Measurements from ENCODE around the gene ABLIM2. TPM values are rescaled to one million over a fixed set of nuclear protein-coding genes. Genes with fewer than 3 reads are reported as not detected.

ABLIM2 gene
- total RNA-seq, 1 experiment from 2014 or later, result 6.1 TPM

GRCh38 chr4:8160572-8160971 lies 2.0 kb upstream of the ABLIM2 start:
- Histone ChIP-seq H3K9me3 (ENCODE audit: control insufficient read depth in 1 of 2, insufficient read depth in 1 of 2, low read depth in 1 of 2, low read length in 2 of 2) (no peaks in the 10 kb centered on the region), H3K9me2 (ENCODE audit: insufficient read depth) (no peaks in the 10 kb centered on the region), H3K9ac (ENCODE audit: low read length) (no peak overlapping the region), H3K4me2 (ENCODE audit: low read length) (no peak overlapping the region), H3K27me3 (ENCODE audit: insufficient read depth, low read length) (no peaks in the 10 kb centered on the region), H3K4me1 (ENCODE audit: control insufficient read depth in 1 of 2, insufficient read depth in 2 of 2, low read length in 2 of 2) (peaks cover 12 to 38% of the 10 kb centered on the region in 2 experiments), H3K79me2 (ENCODE audit: insufficient read depth, low read length) (no peaks in the 10 kb centered on the region), H2AFZ (ENCODE audit: low read depth, low read length, poor library complexity, severe bottlenecking) (no peak overlapping the region), H3K36me3 (ENCODE audit: control insufficient read depth in 1 of 2, insufficient read depth in 2 of 2, low read length in 2 of 2) (no peaks in the 10 kb centered on the region), H4K20me1 (ENCODE audit: insufficient read depth) (no peaks in the 10 kb centered on the region), H3K4me3 (replicated peaks in 1 of 2; ENCODE audit: low read depth in 1 of 2, low read length in 2 of 2) (no peak overlapping the region), H3K27ac (ENCODE audit: low read depth, low read length) (no peak overlapping the region)
- ChIA-PET RAD21 (ENCODE audit: low non-redundant PET in 1 of 2, low total read pairs in 2 of 2, uncharacterized antibody in 2 of 2, unreplicated experiment in 2 of 2) (no interaction called here), POLR2A (no interaction called here), CTCF (no interaction called here)
- TF ChIP-seq RAD21 (IDR thresholded peaks at IDR 0.05; ENCODE audit: low read depth) (no peak), SIN3A (IDR thresholded peaks at IDR 0.05; ENCODE audit: low read depth) (no peak), EZH2phosphoT487 (IDR thresholded peaks at IDR 0.05; ENCODE audit: borderline replicate concordance) (no peak), FOSL1 (IDR thresholded peaks at IDR 0.05; ENCODE audit: low read depth) (no peak), TCF7L2 (IDR thresholded peaks at IDR 0.05; ENCODE audit: borderline replicate concordance, extremely low read depth, insufficient read depth, insufficient read length) (no peak), EZH2 (IDR thresholded peaks at IDR 0.05) (no peak), POLR2AphosphoS5 (IDR thresholded peaks at IDR 0.05; ENCODE audit: low read depth, low read length) (no peak), POLR2A (IDR thresholded peaks at IDR 0.05; ENCODE audit: borderline replicate concordance, extremely low read depth, insufficient read depth, insufficient read length) (no peak), ELF1 (IDR thresholded peaks at IDR 0.05; ENCODE audit: borderline replicate concordance, low read depth) (no peak), SRF (IDR thresholded peaks at IDR 0.05; ENCODE audit: low read depth) (no peak), SP1 (IDR thresholded peaks at IDR 0.05; ENCODE audit: low read depth) (no peak), EGR1 (IDR thresholded peaks at IDR 0.05; ENCODE audit: low read depth) (no peak), JUND (IDR thresholded peaks at IDR 0.05) (no peak), CEBPB (IDR thresholded peaks at IDR 0.05; ENCODE audit: low read depth) (no peak), CBX3 (IDR thresholded peaks at IDR 0.05; ENCODE audit: low read depth) (no peak), ZFX (IDR thresholded peaks at IDR 0.05) (no peak), YY1 (IDR thresholded peaks at IDR 0.05; ENCODE audit: extremely low read depth, insufficient replicate concordance, low read depth, low read length) (no peak), ZNF274 (IDR thresholded peaks at IDR 0.05; ENCODE audit: low read depth, low read length) (no peak)
- TF ChIP-seq, protein P1, sequence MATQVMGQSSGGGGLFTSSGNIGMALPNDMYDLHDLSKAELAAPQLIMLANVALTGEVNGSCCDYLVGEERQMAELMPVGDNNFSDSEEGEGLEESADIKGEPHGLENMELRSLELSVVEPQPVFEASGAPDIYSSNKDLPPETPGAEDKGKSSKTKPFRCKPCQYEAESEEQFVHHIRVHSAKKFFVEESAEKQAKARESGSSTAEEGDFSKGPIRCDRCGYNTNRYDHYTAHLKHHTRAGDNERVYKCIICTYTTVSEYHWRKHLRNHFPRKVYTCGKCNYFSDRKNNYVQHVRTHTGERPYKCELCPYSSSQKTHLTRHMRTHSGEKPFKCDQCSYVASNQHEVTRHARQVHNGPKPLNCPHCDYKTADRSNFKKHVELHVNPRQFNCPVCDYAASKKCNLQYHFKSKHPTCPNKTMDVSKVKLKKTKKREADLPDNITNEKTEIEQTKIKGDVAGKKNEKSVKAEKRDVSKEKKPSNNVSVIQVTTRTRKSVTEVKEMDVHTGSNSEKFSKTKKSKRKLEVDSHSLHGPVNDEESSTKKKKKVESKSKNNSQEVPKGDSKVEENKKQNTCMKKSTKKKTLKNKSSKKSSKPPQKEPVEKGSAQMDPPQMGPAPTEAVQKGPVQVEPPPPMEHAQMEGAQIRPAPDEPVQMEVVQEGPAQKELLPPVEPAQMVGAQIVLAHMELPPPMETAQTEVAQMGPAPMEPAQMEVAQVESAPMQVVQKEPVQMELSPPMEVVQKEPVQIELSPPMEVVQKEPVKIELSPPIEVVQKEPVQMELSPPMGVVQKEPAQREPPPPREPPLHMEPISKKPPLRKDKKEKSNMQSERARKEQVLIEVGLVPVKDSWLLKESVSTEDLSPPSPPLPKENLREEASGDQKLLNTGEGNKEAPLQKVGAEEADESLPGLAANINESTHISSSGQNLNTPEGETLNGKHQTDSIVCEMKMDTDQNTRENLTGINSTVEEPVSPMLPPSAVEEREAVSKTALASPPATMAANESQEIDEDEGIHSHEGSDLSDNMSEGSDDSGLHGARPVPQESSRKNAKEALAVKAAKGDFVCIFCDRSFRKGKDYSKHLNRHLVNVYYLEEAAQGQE (IDR thresholded peaks at IDR 0.05; ENCODE audit: low read depth), result no peak
- TF ChIP-seq, protein P2, sequence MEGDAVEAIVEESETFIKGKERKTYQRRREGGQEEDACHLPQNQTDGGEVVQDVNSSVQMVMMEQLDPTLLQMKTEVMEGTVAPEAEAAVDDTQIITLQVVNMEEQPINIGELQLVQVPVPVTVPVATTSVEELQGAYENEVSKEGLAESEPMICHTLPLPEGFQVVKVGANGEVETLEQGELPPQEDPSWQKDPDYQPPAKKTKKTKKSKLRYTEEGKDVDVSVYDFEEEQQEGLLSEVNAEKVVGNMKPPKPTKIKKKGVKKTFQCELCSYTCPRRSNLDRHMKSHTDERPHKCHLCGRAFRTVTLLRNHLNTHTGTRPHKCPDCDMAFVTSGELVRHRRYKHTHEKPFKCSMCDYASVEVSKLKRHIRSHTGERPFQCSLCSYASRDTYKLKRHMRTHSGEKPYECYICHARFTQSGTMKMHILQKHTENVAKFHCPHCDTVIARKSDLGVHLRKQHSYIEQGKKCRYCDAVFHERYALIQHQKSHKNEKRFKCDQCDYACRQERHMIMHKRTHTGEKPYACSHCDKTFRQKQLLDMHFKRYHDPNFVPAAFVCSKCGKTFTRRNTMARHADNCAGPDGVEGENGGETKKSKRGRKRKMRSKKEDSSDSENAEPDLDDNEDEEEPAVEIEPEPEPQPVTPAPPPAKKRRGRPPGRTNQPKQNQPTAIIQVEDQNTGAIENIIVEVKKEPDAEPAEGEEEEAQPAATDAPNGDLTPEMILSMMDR (IDR thresholded peaks at IDR 0.05 in 2 of 3, conservative IDR thresholded peaks at IDR 0.05 in 1 of 3; ENCODE audit: borderline replicate concordance in 1 of 3, insufficient read depth in 1 of 3, low read depth in 2 of 3, low read length in 2 of 3), result no peak
- no peak for DNase-seq (ENCODE audit: low read depth, low spot score)
- intact Hi-C loops (cut with micrococcal nuclease), result no loop called here
- no peak for ATAC-seq
- BruUV-seq (replicated peaks), result no TSS peak
